ENCODE data around the gene NFKB2.

Gene NFKB2

GRCh38 chr10:102396317-102396650, 779 bp downstream of the NFKB2 start:
- DNase-seq, result no peak

- no peak for DNase-seq
Measured at GRCh38 chr10:102396730-102397151, 1.2 kb downstream of the NFKB2 start.

GRCh38 chr10:102397222-102398171, 2.0 kb downstream of the NFKB2 start:
- no peak for DNase-seq

GRCh38 chr10:102398172-102399020, 2.9 kb downstream of the NFKB2 start:
- DNase-seq, result no peak

GRCh38 chr10:102399217-102400021, 3.9 kb downstream of the NFKB2 start:
- DNase-seq, result peak; percentile 91

GRCh38 chr10:102400076-102400475, 4.6 kb downstream of the NFKB2 start:
- DNase-seq, result no peak

GRCh38 chr10:102400598-102401341, 5.3 kb downstream of the NFKB2 start:
- no peak for DNase-seq

GRCh38 chr10:102401342-102401654, 5.8 kb downstream of the NFKB2 start:
- DNase-seq, result no peak

GRCh38 chr10:102401735-102402511, 6.4 kb downstream of the NFKB2 start:
- no peak for DNase-seq

GRCh38 chr10:102402512-102402896, 7.0 kb downstream of the NFKB2 start:
- DNase-seq, result no peak

GRCh38 chr10:102403115-102403514, 7.6 kb downstream of the NFKB2 start:
- no peak for DNase-seq

GRCh38 chr10:102404361-102405107, 9.0 kb downstream of the NFKB2 start:
- DNase-seq, result no peak

- DNase-seq, result no peak
Measured at GRCh38 chr10:102405108-102405571, 9.6 kb downstream of the NFKB2 start.

GRCh38 chr10:102405632-102406031, 10.1 kb downstream of the NFKB2 start:
- no peak for DNase-seq

GRCh38 chr10:102406815-102407214, 11.3 kb downstream of the NFKB2 start:
- DNase-seq, result no peak

GRCh38 chr10:102407425-102408130, 12.1 kb downstream of the NFKB2 start:
- DNase-seq, result no peak

- no peak for DNase-seq
Measured at GRCh38 chr10:102408131-102408727, 12.7 kb downstream of the NFKB2 start.

- peak; percentile 89 for DNase-seq
Measured at GRCh38 chr10:102408728-102409603, 13.5 kb downstream of the NFKB2 start.
